Large intestine (tissue), 3 donors: ENCODE measurements around the gene WNT9B. TPM values are rescaled to one million over a fixed set of nuclear protein-coding genes. Genes with fewer than 3 reads are reported as not detected.

Experiments
- DNase-seq, 2 donors: peaks; one replicate each; pipeline versions ENCODE4 v3.0.0 to v3.0.0-alpha.2; 2013
- H3K27ac ChIP-seq: one replicate; pipeline ENCODE4 v1.5.1; 2013; ENCODE audit warnings: low read length
- H3K27me3 ChIP-seq: 2 replicates; pipeline ENCODE4 v1.6.1; 2013; ENCODE audit warnings: low read length; ENCODE audit not compliant: control insufficient read depth, insufficient read depth
- H3K36me3 ChIP-seq: 2 replicates; pipeline ENCODE4 v1.6.1; 2013; ENCODE audit warnings: low read length; ENCODE audit not compliant: control insufficient read depth, insufficient read depth
- H3K4me1 ChIP-seq: one replicate; pipeline ENCODE4 v1.6.1; 2013; ENCODE audit warnings: low read length; ENCODE audit not compliant: control insufficient read depth, insufficient read depth
- H3K4me3 ChIP-seq: one replicate; pipeline ENCODE4 v1.5.1; 2013; ENCODE audit warnings: low read length
- H3K9me3 ChIP-seq: one replicate; pipeline ENCODE4 v1.6.1; 2013; ENCODE audit warnings: mild to moderate bottlenecking, low read depth, low read length, moderate library complexity; ENCODE audit not compliant: control insufficient read depth
- WGBS: methylation state at CpG from one replicate; pipeline ENCODE4 v1.1.5; 2013; ENCODE audit warnings: low lambda C conversion rate; ENCODE audit not compliant: insufficient coverage; 5-methylcytosine and 5-hydroxymethylcytosine counted together
- polyA plus RNA-seq: library from polyadenylated mRNA; unstranded; fragments of 120-200 nt; gene quantifications from one replicate; pipeline ENCODE4 v1.2.1, GENCODE V29; 2013

Gene WNT9B
- polyA plus RNA-seq, 1 donor, result not detected

DNA sequence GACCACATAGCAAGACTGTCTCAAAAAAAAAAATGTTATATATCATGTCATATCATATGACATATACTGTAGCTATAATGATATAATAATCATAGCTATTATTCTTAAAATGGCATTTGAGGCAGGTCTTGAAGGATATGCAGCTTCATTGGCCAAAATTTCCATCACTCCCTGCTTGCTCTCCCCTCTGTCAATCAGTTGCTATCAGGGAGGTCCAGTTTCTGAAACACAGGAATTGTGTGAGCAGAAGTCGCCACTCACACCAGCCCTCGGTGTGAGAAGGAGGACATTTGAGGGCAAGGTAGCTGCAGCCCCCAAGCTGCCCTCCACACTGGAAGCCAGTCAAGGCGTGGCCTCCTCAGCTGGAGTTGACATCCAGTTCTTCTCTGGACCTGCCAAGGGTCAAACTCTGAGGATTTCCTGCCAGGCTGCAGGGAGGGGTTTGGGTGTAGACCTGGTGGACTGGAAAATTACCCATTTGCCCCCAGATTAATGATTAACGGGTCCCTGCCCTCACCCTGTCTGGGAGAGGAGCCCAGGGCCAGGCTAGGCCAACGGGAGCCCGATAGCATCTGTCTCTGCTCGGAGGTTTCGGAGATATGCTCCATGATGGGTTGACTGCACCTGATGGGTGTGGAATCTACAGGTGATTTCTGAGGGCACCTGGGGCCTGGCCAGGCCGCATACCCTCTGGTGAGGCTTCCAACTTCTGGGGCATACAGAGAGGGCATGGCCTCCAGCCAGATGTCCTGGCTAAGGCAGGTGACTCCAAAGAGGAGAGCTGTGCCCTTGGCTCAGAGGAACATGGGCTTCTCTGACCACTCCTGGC, 18.8 kb downstream of the WNT9B start:
- Histone ChIP-seq H3K27me3 (no peaks in the 10 kb centered on the region), H3K36me3 (no peaks in the 10 kb centered on the region), H3K9me3 (no peaks in the 10 kb centered on the region), H3K27ac (no peak overlapping the region), H3K4me3 (no peak overlapping the region), H3K4me1 (peaks cover 16% of the 10 kb centered on the region)
- no CpG with 5 or more reads among the region's 9 CpGs for WGBS
- peak; percentile 67 to 84 for DNase-seq

DNA sequence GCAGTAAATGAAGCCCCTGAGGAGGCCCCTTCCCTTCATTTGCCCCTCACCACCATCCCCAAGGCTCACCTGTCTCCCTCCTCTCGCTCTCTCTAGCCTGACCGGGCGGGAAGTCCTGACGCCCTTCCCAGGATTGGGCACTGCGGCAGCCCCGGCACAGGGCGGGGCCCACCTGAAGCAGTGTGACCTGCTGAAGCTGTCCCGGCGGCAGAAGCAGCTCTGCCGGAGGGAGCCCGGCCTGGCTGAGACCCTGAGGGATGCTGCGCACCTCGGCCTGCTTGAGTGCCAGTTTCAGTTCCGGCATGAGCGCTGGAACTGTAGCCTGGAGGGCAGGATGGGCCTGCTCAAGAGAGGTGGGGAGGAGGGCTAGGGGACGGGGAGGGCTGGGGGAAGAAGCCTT, 21.0 kb downstream of the WNT9B start:
- peaks cover 16% of the 10 kb centered on the region for H3K4me1 ChIP-seq
- DNase-seq, result no peak
- H3K4me3 ChIP-seq, result no peak overlapping the region
- no peaks in the 10 kb centered on the region for H3K36me3 ChIP-seq
- no peak overlapping the region for H3K27ac ChIP-seq
- no CpG with 5 or more reads among the region's 16 CpGs for WGBS
- no peaks in the 10 kb centered on the region for H3K27me3 ChIP-seq
- H3K9me3 ChIP-seq, result no peaks in the 10 kb centered on the region

DNA sequence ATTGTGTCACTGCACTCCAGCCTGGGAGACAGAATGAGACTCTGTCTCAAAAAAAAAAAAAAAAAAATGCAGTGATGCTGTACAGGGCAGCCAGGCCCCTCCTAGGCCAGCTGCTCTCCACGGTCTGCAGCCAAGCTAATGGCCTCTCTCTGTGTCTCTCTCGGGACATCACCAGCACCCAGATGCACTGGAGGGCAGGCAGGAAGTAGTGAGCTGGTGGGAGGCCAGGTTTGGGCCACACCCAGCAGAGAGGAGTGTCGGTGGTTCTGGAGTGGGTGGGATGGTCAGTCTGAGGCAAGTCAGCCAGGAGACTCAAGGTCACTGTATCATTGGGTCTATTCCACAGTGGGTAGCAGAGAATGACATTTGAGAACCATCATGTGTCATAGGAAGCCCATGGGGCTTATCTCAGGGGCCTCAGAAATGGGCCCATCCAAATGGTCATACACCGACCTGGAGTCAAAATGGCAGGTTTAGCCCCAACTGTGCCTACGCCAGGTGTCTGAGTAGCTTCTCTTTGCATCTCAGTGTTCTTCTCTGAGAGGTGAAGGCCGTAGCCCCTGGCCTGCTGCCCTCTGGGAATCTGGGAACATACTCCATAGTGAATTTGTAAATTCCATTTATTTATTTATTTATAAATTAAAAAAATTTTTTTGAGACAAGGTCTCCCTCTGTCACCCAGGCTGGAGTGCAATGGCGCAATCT, 22.7 kb downstream of the WNT9B start:
- H3K4me1 ChIP-seq, result peaks cover 13% of the 10 kb centered on the region
- H3K4me3 ChIP-seq, result no peak overlapping the region
- DNase-seq, result no peak
- no CpG with 5 or more reads among the region's 7 CpGs for WGBS
- no peaks in the 10 kb centered on the region for H3K36me3 ChIP-seq
- H3K27me3 ChIP-seq, result no peaks in the 10 kb centered on the region
- H3K27ac ChIP-seq, result no peak overlapping the region
- no peaks in the 10 kb centered on the region for H3K9me3 ChIP-seq

DNA sequence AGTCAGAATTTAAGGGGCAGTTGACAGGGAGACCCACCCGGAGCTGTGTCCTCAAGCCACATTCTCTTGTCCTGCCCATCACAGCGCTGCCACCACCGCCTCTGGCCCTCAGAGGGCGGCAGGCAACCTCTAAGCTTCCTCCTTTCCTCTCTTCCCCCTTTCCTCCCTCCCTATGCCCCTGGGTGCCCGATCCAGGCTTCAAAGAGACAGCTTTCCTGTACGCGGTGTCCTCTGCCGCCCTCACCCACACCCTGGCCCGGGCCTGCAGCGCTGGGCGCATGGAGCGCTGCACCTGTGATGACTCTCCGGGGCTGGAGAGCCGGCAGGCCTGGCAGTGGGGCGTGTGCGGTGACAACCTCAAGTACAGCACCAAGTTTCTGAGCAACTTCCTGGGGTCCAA, 23.5 kb downstream of the WNT9B start:
- H3K36me3 ChIP-seq, result no peaks in the 10 kb centered on the region
- H3K9me3 ChIP-seq, result no peaks in the 10 kb centered on the region
- H3K4me3 ChIP-seq, result no peak overlapping the region
- no peak for DNase-seq
- no CpG with 5 or more reads among the region's 16 CpGs for WGBS
- no peak overlapping the region for H3K27ac ChIP-seq
- H3K4me1 ChIP-seq, result peaks cover 12% of the 10 kb centered on the region
- H3K27me3 ChIP-seq, result no peaks in the 10 kb centered on the region

DNA sequence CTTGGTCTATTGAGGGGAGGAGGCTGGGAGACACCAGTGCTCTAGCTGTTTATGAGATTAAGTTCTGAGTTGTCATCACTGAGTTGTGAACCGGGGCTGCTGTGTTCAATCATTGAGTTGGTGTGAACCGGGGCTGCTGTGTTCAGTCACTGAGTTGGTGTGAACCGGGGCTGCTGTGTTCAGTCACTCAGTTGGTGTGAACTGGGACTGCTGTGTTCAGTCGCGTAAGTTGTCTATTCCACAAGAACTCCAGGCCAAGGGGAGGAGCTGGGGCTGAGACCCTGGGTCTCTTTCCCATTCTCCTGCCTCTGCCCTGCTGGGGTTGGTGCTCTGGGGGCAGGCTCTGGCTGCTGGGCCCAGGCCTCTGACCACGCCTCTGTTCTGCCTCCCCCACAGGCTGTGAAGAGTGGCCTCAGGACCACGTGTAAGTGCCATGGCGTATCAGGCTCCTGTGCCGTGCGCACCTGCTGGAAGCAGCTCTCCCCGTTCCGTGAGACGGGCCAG, 24.5 kb downstream of the WNT9B start:
- H3K36me3 ChIP-seq, result no peaks in the 10 kb centered on the region
- no CpG with 5 or more reads among the region's 13 CpGs for WGBS
- H3K9me3 ChIP-seq, result no peaks in the 10 kb centered on the region
- H3K27ac ChIP-seq, result no peak overlapping the region
- H3K27me3 ChIP-seq, result no peaks in the 10 kb centered on the region
- H3K4me1 ChIP-seq, result peaks cover 5% of the 10 kb centered on the region
- H3K4me3 ChIP-seq, result no peak overlapping the region
- no peak for DNase-seq

DNA sequence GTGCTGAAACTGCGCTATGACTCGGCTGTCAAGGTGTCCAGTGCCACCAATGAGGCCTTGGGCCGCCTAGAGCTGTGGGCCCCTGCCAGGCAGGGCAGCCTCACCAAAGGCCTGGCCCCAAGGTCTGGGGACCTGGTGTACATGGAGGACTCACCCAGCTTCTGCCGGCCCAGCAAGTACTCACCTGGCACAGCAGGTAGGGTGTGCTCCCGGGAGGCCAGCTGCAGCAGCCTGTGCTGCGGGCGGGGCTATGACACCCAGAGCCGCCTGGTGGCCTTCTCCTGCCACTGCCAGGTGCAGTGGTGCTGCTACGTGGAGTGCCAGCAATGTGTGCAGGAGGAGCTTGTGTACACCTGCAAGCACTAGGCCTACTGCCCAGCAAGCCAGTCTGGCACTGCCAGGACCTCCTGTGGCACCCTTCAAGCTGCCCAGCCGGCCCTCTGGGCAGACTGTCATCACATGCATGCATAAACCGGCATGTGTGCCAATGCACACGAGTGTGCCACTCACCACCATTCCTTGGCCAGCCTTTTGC, 25.0 kb downstream of the WNT9B start:
- Histone ChIP-seq H3K27me3 (no peaks in the 10 kb centered on the region), H3K4me3 (no peak overlapping the region), H3K9me3 (no peaks in the 10 kb centered on the region), H3K36me3 (no peaks in the 10 kb centered on the region), H3K4me1 (no peaks in the 10 kb centered on the region), H3K27ac (no peak overlapping the region)
- DNase-seq, result peak; percentile 71 to 75
- WGBS, result no CpG with 5 or more reads among the region's 12 CpGs

DNA sequence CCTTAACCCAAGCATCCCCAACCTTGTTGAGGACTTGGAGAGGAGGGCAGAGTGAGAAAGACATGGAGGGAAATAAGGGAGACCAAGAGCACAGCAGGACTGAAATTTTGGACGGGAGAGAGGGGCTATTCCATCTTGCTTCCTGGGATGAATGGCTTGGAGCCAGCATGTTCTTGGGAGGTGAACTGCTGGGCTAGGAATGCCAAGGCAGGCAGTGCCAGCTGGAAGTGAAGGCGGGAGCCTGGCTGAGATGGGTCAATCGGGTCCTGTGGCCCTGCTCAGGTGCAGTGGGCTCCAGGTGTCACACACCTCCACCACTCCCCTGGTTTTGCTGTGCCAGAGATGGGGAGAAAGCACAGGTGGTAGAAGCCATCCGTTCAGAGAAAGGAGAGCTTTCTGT, 25.5 kb downstream of the WNT9B start:
- Histone ChIP-seq H3K4me3 (no peak overlapping the region), H3K27ac (no peak overlapping the region), H3K4me1 (no peaks in the 10 kb centered on the region), H3K9me3 (no peaks in the 10 kb centered on the region), H3K36me3 (no peaks in the 10 kb centered on the region), H3K27me3 (no peaks in the 10 kb centered on the region)
- no CpG with 5 or more reads among the region's 4 CpGs for WGBS
- no peak for DNase-seq

DNA sequence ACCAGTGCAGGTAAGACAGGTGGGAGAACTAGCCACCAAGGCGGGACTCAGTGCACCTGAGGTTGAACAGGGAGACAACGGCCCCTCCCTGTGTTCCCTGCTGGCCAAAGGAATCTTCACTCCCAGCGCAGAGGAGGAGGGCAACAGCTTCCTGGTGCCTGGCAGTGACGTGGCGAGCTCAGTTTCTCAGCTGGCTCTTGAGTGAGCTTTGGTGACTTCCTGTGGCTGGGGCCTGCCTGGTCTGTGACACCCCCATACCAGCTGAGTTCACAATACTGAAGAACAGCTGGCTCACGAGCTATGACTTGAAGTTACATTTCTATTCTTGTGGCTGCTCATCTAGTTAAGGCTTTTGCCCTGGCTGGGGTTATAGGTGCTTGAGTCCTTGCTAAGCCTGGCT, 26.1 kb downstream of the WNT9B start:
- Histone ChIP-seq H3K9me3 (no peaks in the 10 kb centered on the region), H3K27ac (no peak overlapping the region), H3K27me3 (no peaks in the 10 kb centered on the region), H3K36me3 (no peaks in the 10 kb centered on the region), H3K4me3 (no peak overlapping the region), H3K4me1 (no peaks in the 10 kb centered on the region)
- no peak for DNase-seq
- WGBS, result no CpG with 5 or more reads among the region's 6 CpGs

DNA sequence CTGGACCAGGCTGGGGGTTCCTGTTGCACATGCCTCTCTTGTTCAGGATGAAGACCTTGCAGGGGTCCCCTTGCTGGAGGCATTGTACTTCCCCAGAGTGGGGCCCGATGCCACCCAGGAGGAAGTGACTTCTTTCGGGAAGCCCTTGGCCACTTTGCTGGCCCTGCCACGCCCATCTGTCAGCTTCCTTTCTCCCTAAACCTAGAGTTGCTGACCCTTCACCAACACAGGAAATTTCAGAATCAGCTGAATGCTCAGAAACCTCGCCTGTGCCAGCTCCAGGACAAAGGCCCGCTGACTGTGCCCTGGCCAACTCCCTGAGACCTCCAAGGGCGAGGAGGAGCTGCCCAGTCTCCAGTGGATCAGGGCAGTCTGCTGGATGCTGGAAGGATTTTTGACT, 26.7 kb downstream of the WNT9B start:
- no peaks in the 10 kb centered on the region for H3K36me3 ChIP-seq
- no peak overlapping the region for H3K4me3 ChIP-seq
- H3K4me1 ChIP-seq, result no peaks in the 10 kb centered on the region
- no peaks in the 10 kb centered on the region for H3K9me3 ChIP-seq
- DNase-seq, result no peak
- WGBS, result no CpG with 5 or more reads among the region's 6 CpGs
- H3K27ac ChIP-seq, result no peak overlapping the region
- H3K27me3 ChIP-seq, result no peaks in the 10 kb centered on the region

DNA sequence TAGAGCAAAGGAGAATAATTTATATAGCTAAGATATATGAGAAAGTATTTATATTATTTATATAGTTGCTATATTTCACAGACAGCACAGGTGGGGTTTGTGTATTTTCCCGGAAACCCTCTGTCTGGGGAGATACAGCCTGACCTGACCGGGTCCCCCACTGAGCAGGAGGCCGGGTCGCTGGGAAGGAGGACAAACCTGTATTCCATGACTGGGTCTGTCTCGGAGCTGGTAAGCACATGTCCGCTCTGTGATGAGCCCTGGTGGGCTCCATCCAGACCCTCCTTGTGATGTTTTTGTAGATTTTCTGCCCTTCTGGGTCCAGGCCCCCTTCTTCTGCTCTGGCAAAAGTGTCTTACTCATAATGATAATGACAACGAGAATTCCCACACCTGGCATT, 27.7 kb downstream of the WNT9B start:
- Histone ChIP-seq H3K4me1 (no peaks in the 10 kb centered on the region), H3K27ac (no peak overlapping the region), H3K36me3 (no peaks in the 10 kb centered on the region), H3K9me3 (no peaks in the 10 kb centered on the region), H3K4me3 (no peak overlapping the region), H3K27me3 (no peaks in the 10 kb centered on the region)
- no peak for DNase-seq
- WGBS, result no CpG with 5 or more reads among the region's 7 CpGs
